ENCODE data around the gene KCNAB3.
"Not testable (repeated sequence)": the region's sequence is repeated elsewhere in the genome, so short reads cannot be mapped to it uniquely, and the experiment has no call there.

Gene KCNAB3

DNA sequence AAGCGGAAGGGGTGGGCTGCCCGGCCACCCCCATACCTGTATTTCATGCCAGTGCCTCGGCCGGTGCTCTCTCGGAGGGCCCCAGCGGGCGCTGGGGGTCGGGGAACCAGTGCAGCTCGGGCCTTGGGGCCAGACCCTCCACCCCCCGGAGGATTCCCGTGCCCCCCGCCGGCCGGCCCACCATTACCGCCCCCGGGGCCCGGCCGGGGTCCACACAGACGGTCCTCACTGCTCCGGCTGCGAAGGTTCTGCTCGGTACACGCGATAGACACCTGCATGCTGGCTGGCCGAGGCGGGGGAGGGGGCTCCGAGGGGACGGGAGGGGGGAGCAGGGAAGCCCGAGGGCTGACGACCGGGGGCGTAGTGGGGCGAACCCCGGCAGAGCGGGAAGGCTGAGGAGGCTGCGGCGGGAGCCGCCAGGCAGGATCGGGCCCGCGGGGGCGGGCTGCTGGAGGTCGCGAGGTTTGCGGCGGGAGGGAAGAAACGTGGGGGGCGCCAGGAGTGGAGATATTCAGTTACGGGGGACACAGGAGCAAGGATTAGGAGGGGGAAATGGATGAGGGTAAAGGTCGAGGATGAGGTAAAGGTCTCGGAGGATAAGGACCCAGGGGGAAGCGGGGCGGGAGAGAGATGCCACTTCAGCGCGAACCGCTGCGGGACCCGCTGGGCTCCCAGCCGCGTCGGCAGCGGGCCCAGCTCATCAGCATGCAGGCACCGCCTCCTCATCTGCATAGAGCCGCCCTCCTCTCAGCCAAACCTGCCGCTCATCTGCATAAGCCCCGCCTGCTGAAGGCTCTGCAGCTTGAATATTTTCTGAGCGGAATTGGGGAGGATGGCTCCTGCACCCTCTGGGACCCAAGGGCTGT, at the start of gene KCNAB3:
Gene KCNAB3, minus strand, starts transcription at position 699 of the 866 bp plus-strand sequence. Its CDS starts 421 bp downstream, at position 278.
- DNase-seq: no peak

DNA sequence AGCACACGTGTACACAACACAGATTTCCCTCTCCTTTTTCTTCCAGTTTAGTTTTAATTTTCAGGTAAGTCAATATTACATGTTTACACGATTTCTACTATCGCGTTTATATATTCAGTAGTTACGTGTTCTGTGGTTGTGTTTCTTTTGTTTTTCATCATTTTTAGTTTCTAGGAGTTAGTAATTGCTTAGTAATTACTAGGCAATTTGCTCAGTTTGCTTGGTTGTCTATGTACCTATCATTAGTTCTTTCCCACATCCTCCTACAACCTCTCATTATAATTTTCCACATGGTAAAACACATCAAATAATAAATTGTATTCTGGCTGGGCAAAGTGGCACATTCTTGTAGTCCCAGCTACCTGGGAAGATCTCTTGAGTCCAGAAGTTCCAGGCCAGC, 48.1 kb upstream of the KCNAB3 start:
- no peak for DNase-seq

DNA sequence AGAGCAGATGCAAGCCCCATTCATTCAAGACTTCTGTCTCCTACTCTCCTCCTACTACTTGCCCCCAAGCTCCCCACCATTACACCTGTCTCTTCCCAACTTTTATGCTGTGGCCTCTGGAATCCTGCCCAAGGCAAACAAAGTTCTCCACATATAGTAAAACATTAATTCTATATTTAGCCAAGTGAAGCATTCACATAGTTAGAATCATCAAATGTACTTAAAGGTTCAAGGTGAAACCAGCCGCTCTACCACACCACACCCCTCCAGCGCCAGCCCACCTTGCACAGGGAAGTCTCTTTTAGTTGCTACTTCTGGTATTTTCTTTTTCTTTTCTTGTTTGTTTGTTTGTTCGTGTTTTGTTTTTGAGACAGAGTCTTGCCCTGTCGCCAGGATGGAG, 47.4 kb upstream of the KCNAB3 start:
- no peak for DNase-seq

DNA sequence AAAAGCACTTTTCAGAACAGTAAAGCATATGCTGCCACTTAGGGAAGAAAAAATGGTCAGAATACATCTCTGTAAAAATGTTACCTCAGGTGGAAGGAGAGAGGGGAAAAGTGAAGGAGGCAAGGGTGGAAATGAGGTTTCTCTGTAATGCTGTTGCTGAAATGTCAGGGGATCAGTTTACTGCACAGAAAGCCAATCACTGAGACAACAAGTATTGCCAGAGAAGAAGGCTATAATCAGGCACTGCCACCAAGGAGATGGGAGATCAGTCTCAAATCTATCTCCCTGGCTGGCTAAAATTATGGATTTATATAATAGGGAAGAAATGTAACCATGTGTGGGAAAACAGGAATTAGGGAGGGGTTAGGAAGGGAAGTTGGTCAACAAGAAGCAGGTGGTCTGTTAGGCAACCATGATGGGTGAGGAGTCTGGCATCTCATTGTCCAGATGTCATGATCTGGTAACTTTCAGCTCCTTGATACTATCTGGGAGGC, 45.0 kb upstream of the KCNAB3 start:
- no peak for DNase-seq

DNA sequence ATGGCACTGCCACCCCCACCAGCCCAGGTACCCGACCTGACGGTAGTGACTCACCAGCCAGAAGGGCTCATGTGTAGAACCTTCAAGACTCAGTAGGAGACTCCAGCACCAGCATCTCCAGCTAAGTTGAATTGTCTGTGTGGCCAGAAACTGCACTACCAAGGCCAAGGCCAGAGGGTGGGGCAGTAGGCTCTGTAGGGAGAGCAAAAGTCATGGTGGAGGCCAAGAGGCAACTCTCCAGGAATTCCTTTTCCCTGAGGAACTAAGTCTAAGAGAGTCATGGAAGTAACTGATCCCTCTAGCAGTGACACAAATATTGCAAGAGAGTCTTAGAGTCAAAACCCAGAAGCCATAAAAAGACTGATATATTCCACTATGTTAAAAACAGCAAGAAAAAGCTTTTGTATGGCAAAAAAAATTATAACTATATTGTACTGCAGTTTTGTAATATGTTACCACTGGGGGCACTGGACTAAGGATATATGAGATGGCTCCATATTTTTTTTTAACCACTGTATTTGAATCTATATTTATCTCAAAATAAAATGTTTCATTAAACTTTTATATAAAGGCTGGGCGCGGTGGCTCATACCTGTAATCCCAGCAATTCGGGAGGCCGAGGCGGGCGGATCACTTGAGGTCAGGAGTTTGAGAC, 42.6 kb upstream of the KCNAB3 start:
- DNase-seq: no peak

DNA sequence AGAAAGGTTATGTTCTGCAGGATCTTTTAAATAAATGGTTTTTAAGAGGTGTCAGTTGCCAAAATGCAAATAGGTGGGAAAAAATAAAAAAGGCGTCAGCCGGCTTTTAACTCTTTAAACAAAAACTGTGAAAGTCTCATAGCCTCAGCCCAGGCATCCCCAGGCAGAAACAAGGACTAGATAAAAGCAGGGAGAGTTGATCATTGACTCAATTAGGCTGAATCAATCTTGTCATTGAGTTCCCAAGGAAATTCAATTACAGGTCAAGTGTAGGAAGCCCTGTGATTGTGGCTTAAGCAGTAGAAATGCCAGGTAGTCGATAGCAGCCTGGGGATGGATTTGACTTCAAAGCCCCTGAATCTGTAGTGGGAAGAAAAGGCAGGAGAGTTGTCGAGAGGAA, 42.0 kb upstream of the KCNAB3 start:
- no peak for DNase-seq

DNA sequence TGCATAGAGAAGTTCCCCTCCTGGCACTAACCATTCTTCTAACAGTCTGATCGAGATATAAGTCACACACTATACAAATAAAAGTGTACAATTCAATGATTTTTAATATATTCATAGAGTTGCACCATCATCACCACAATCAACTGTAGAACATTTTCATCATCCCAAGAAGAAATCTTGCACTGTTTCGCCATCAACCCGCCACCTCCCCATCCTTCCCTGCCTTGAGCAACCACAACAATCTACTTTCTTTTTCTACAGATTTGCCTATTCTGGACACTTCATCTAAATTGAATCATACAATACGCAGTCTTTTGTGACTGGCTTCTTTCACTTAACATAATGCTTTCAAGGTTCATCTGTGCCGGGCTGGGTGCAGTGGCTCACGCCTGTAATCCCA, 39.8 kb upstream of the KCNAB3 start:
- no peak for DNase-seq

DNA sequence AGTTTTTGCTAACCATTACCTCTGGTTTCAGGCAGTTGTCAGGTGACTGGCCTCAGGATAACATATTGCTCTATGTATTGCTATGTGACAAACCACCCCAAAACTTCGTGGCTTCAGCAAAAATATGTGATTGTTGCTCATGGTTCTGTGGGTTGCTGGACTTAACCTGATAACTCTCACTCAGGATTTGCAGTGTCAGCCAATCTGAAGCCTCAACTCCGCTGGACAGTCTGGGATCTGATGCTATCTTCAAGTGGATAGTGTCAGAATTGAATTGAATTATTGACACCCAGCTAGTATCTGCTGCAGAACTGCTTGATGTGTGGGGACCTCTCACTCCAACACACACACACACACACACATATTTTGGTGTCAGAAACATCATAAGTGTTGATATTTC, 38.1 kb upstream of the KCNAB3 start:
- DNase-seq: no peak

DNA sequence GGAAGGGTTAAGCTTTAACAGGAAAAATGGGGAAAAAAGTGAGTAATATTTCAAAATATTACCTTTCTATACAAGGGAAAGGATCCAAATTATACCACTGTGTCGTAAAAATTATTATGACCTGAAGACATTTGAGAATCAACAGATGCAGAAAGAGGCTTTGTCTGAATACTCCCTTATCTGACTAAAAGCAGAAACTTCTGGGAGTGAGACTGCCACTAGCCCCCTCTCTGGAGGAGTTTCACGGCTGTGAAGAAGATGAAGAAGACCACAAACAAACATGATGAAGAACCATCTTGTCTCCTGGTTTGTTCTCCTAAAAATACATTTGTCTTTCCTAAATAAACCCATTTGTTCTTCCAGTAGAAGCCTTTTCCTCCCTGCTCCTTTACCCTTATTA, 31.8 kb upstream of the KCNAB3 start:
- no peak for DNase-seq

DNA sequence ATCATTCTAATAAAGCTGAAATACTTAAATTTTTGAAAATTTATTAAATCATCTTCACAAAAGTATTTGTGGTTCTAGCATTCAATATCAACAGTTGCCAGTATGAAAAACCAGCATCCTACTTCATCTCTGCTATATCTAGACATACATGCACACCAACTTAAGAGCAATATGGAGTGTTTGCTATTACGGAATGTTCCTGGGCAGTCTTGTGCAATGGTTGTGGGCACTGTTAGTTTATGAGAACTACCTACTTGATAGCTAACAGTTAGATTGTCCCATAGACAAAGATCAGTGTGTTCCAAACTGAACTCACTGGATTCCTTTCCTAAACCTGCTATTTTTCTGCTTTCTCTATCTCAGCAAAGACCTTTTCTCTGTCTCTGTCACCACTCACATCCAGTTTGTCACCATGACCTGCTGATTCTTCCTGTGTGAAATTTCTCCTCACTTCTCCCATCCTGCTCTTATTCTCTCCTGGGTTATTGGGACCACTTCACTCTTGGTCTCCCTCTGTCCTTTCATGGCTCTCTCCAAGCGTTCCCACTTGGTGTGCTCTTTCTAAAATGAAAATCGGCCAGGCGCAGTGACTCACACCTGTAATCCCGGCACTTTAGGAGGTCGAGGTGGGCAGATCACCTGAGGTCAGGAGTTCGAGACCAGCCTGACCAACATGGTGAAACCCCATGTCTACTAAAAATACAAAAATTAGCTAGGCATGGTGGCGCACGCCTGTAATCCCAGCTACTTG, 30.0 kb upstream of the KCNAB3 start:
- DNase-seq: no peak

DNA sequence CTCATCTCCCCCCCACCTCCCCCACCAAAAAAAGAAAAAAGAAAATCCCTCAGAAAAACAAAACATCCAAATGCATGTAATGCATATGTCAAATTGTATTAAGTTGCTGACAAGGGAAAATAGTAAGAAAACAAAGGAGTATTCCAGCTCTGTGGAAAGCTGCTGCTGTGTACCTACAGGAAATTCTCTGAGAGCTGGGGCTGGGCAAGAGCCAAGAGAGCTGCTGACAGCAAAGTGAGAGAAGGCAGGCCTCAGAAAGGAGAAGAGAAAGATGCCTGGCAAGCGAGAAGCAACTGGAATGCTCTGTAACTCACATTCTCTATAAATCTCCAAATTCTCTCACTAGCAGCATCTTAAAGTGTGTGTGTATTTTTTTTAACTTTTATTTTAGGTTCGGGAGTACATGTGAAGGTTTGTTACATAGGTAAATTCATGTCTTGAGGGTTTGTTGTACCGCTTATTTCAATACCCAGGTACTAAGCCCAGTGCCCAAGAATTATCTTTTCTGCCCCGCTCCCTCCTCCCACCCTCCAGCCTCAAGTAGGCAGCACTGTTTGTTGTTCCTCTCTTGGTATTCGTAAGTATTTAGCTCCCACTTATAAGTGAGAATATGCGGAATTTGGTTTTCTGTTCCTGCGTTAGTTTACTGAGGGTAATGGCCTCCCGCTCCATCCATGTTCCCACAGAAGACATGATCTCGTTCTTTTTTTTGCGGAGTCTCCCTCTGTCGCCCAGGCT, 26.7 kb upstream of the KCNAB3 start:
- DNase-seq: no peak

DNA sequence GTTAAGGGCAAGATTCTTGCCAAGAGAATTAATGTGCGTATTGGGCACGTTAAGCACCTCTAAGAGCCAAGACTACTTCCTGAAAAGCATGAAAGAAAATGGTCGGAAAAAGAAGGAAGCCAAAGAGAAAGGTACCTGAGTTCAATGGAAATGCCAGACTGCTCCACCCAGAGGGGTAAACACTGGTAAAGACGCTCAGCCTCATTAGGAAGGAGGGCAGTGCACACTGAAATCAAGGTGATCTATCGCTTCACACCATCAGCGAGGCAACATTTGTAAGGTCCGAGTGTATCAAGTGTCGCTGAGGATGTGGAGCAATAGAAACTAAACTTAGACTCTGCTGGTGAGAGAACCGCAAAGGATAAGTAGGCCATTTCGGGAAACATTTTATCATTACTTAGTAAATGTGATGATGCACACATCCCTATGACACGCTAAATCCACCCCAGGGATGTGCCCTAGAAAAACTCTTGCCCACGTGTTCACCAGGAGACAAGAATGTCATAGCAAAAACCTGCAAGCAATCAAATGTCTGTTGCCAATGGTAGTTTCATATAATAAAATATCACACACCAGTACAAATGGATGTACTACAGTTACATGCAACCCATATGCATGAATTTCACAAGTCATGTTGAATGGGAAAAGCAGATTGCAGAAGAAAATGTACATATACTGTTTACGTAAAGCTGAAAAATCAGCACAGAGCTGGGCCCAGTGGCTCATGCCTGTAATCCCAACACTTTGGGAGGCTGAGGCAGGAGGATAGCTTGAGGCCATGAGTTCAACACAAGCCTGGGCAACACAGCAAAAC, 26.0 kb upstream of the KCNAB3 start:
- no peak for DNase-seq

DNA sequence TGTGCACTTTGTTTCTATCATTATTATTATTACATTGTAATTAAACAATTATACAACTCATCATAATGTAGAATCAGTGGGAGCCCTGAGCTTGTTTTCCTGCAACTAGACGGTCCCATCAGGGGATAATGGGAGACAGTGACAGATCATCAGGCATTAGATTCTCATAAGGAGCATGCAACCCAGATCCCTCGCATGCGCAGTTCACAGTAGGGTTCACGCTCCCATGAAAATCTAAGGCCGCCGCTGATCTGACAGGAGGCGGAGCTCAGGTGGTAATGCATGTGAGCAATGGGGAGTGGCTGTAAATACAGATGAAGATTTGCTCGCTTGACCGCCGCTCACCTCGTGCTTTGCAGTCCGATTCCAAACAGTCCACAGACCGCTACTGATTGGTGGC, 23.6 kb upstream of the KCNAB3 start:
- DNase-seq: not testable (repeated sequence)

DNA sequence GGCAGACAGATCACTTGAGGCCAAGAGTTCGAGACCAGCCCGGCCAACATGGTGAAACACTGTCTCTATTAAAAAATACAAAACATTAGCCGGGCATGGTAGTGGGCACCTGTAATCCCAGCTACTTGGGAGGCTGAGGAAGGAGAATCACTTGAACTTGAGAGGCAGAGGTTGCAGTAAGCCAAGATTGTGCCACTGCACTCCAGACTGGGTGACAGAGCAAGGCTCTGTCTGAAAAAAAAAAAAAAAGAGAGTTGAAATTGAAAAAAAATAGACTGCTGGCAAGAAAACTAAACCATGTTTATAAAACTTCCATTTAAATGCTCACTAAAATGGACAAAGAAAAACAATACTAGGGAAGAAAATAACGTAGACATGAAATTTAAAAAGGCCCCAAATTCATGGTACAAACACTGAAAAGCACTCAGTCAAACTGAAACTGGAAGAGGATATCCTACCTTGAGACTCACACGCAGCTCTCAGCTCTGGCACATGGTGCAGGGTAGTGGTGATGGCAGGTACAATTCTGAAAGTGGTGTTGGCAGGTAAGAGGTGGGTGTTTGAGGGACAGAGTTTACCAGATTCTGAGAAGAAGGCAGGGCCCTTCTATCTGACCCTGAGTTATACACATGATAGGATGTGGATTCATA, 21.6 kb upstream of the KCNAB3 start:
- no peak for DNase-seq

DNA sequence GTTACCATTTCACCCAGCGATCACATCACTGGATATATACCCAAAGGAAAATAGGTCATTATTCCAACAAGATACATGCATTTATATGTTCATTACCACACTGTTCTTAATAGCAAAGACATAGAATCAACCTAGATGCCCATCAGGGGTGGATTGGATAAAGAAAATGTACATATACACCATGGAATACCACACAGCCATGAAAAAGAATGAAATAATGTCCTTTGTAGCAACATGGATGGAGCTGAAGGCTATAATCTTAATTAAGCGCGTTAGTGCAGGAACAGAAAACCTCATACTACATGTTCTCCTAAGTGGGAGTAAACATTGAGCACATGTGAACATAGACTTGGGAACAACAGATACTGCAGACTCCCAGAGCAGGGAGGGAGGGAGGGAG, 20.9 kb upstream of the KCNAB3 start:
- no peak for DNase-seq

DNA sequence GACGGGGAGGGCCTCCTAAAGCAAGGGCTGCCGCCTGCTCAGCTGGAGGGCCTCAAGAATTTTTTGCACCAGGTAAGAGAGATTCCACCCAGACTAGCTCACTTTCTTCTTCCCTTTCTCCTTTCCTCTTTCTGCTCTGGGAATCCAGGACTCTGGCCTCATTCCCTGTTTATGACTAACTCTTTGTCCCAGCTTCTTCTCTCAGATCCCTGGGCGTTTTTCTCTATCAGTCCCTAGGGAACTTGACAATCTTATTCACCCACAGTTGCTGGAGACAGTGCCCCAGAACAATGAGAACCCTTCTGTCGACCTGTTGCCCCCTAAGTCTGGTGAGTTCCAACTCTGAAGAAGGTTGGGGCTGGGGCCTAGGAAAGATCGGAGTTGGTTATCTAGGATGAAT, 18.0 kb upstream of the KCNAB3 start:
- DNase-seq: no peak

DNA sequence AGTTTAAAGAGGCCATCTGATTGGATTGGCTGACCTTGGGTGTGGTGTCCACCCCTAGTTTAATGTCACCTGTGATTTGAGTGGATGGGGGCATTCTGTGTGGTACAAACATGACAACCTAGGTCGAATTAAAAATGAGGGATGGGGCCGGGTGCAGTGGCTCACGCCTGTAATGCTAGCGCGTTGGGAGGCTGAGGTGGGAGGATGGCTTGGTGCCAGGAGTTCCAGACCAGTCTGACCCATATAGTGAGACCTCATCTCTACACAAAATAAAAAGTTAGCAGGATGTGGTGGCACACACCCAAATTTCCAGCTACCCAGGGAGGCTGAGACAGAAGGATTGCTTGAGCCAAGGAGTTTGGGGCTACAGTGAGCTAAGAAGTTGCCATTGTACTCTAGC, 16.8 kb upstream of the KCNAB3 start:
- no peak for DNase-seq

DNA sequence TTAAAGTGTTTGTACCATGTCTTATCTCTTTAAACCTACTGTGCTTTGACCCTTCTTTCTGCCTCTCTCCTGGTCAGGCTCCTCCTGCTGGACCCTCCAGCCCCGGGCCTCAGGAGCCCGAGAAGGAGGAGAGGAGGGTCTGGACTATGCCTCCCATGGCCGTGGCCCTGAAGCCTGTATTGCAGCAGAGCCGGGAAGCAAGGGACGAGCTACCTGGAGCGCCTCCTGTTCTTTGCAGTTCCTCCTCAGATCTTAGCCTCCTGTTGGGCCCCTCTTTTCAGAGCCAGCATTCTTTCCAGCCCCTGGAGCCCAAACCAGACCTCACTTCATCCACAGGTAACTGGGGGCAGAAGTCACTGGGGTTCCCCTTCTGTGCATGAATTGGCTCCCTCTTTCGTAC, 16.0 kb upstream of the KCNAB3 start:
- DNase-seq: no peak

DNA sequence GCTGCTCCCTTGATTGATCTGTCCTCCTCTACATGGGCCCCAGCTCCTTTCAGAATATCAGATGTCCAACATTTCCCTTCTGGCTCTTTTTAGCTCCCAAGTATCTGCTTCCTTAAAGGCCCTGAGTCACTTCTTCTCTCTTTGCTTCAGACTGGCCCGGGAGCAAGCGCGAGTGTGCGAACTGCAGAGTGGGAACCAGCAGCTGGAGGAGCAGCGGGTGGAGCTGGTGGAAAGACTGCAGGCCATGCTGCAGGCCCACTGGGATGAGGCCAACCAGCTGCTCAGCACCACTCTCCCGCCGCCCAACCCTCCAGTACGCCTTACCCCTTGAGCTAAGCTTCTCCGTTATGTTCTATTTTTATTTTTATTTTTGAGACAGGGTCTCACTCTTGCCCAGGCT, 14.7 kb upstream of the KCNAB3 start:
- no peak for DNase-seq

DNA sequence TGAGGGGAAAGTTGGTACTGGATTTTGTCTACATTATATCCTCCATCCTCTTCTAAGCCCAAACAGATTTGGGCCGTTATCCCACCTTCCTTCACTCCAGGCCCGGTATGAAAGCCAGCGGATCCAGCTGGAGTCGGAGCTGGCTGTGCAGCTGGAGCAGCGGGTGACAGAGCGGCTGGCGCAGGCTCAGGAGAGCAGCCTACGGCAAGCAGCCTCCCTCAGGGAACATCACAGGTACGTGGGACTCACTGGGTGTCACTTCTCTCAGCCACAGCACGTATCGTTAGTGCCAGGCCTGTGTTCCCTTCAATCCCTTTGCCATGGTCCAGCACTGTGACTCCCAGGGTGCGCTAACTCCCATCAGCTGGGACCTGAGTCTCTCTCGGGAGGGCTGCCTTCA, 13.6 kb upstream of the KCNAB3 start:
- DNase-seq: no peak

DNA sequence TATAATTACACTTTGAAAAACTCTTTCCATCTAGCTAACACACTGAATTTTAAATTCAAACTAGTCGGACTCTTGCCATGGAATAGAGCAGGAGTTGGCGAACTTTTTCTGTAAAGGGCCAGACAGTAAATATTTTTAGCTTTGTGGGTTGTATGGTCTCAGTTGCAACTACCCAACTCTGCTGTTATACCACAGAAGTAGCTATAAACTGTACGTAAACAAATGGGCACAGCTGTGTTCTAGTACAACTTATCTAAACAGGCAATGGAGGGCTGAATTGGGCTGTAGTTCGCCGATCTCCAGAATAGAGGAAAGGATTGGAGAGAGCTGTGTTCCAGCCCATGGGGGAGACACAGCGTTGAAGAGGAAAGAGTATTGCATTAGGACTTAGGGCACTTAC, 11.1 kb upstream of the KCNAB3 start:
- no peak for DNase-seq

DNA sequence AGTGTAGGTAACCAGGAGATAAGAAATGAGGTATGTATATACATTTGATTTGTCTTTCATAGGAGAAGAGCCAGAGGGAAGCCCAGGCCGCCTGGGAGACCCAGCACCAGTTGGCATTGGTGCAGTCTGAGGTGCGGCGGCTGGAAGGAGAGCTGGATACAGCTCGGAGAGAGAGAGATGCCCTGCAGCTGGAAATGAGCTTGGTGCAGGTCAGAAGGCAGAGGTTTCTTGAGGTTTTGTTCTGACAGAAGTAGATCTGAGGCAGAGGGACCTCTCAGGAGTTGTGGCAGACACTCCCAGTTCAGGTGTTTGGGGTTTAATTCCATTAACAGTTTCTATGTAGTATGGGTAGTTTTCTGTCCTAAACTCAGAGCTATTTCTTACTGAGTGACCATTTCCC, 10.4 kb upstream of the KCNAB3 start:
- no peak for DNase-seq
